Activated naive CD4-positive, alpha-beta T cell treated with anti-CD3 and anti-CD28 coated beads, Interleukin-2, amount 50 U/mL, for 24 hours (primary cell): ENCODE data around the gene B3GALNT2.

Experiments used
- H3K27ac Mint-ChIP-seq: one replicate; pipeline ENCODE4 v1.8.0; 2021; ENCODE audit warnings: mild to moderate bottlenecking, mixed read lengths
- H3K27me3 Mint-ChIP-seq: one replicate; pipeline ENCODE4 v1.8.0; 2021; ENCODE audit warnings: mixed read lengths
- H3K36me3 Mint-ChIP-seq: one replicate; pipeline ENCODE4 v1.8.0; 2021; ENCODE audit warnings: mixed read lengths
- H3K4me1 Mint-ChIP-seq: one replicate; pipeline ENCODE4 v1.8.0; 2021; ENCODE audit warnings: mixed read lengths
- H3K4me3 Mint-ChIP-seq: one replicate; pipeline ENCODE4 v1.8.0; 2021; ENCODE audit warnings: mild to moderate bottlenecking, mixed read lengths
- H3K9me3 Mint-ChIP-seq: one replicate; pipeline ENCODE4 v1.8.0; 2021; ENCODE audit warnings: mixed read lengths

B3GALNT2 gene

GRCh38 chr1:235513495-235514366, 9.5 kb upstream of the B3GALNT2 start:
- Mint-ChIP-seq H3K27ac (no peak overlapping the region), H3K36me3 (no peaks in the 10 kb centered on the region), H3K27me3 (no peaks in the 10 kb centered on the region)

GRCh38 chr1:235511470-235512240, 7.4 kb upstream of the B3GALNT2 start:
- Mint-ChIP-seq H3K4me3 (no peak overlapping the region), H3K27me3 (no peaks in the 10 kb centered on the region), H3K27ac (no peak overlapping the region), H3K36me3 (no peaks in the 10 kb centered on the region), H3K9me3 (no peaks in the 10 kb centered on the region), H3K4me1 (no peaks in the 10 kb centered on the region)

More at GRCh38 chr1:235513495-235514366, 9.5 kb upstream of the B3GALNT2 start:
- H3K4me1 Mint-ChIP-seq, result no peaks in the 10 kb centered on the region
- H3K9me3 Mint-ChIP-seq, result no peaks in the 10 kb centered on the region
- H3K4me3 Mint-ChIP-seq, result no peak overlapping the region

GRCh38 chr1:235510823-235511222, 6.6 kb upstream of the B3GALNT2 start:
- Mint-ChIP-seq H3K4me3 (no peak overlapping the region), H3K36me3 (no peaks in the 10 kb centered on the region), H3K9me3 (no peaks in the 10 kb centered on the region), H3K4me1 (peaks cover 6% of the 10 kb centered on the region), H3K27ac (no peak overlapping the region), H3K27me3 (no peaks in the 10 kb centered on the region)

GRCh38 chr1:235507623-235508022, 3.4 kb upstream of the B3GALNT2 start:
- Mint-ChIP-seq H3K36me3 (no peaks in the 10 kb centered on the region), H3K27me3 (no peaks in the 10 kb centered on the region), H3K4me3 (no peak overlapping the region), H3K9me3 (no peaks in the 10 kb centered on the region), H3K4me1 (peaks cover 16% of the 10 kb centered on the region), H3K27ac (no peak overlapping the region)

- no peaks in the 10 kb centered on the region for H3K9me3 Mint-ChIP-seq
- H3K27ac Mint-ChIP-seq, result peak overlapping the region; percentile 99
- peaks cover 21% of the 10 kb centered on the region for H3K4me1 Mint-ChIP-seq
- H3K36me3 Mint-ChIP-seq, result no peaks in the 10 kb centered on the region
- H3K27me3 Mint-ChIP-seq, result no peaks in the 10 kb centered on the region
- H3K4me3 Mint-ChIP-seq, result peak overlapping the region; percentile 99
Observed at GRCh38 chr1:235504494-235505222, 406 bp upstream of the B3GALNT2 start.

- Mint-ChIP-seq H3K27me3 (no peaks in the 10 kb centered on the region), H3K36me3 (no peaks in the 10 kb centered on the region), H3K4me1 (peaks cover 21% of the 10 kb centered on the region), H3K4me3 (peak overlapping the region; percentile 94), H3K27ac (peak overlapping the region; percentile 92), H3K9me3 (no peaks in the 10 kb centered on the region)
Observed at GRCh38 chr1:235503403-235504121, 690 bp downstream of the B3GALNT2 start.

GRCh38 chr1:235502601-235503402, 1.4 kb downstream of the B3GALNT2 start:
- H3K4me1 Mint-ChIP-seq, result peaks cover 21% of the 10 kb centered on the region
- no peaks in the 10 kb centered on the region for H3K9me3 Mint-ChIP-seq
- H3K4me3 Mint-ChIP-seq, result peak overlapping the region; percentile 94
- no peaks in the 10 kb centered on the region for H3K36me3 Mint-ChIP-seq
- H3K27me3 Mint-ChIP-seq, result no peaks in the 10 kb centered on the region
- H3K27ac Mint-ChIP-seq, result peak overlapping the region; percentile 92

GRCh38 chr1:235500971-235501540, 3.2 kb downstream of the B3GALNT2 start:
- Mint-ChIP-seq H3K4me3 (no peak overlapping the region), H3K27ac (peak overlapping the region; percentile 73), H3K27me3 (no peaks in the 10 kb centered on the region), H3K9me3 (no peaks in the 10 kb centered on the region), H3K36me3 (no peaks in the 10 kb centered on the region), H3K4me1 (peaks cover 16% of the 10 kb centered on the region)

- Mint-ChIP-seq H3K4me3 (no peak overlapping the region), H3K9me3 (no peaks in the 10 kb centered on the region), H3K36me3 (peaks cover 9% of the 10 kb centered on the region), H3K27me3 (no peaks in the 10 kb centered on the region), H3K4me1 (peaks cover 13% of the 10 kb centered on the region), H3K27ac (no peak overlapping the region)
Observed at GRCh38 chr1:235495551-235495950, 8.7 kb downstream of the B3GALNT2 start.

- Mint-ChIP-seq H3K4me3 (no peak overlapping the region), H3K9me3 (no peaks in the 10 kb centered on the region), H3K36me3 (peaks cover 9% of the 10 kb centered on the region), H3K27me3 (no peaks in the 10 kb centered on the region), H3K4me1 (peaks cover 13% of the 10 kb centered on the region), H3K27ac (no peak overlapping the region)
Observed at GRCh38 chr1:235495030-235495429, 9.2 kb downstream of the B3GALNT2 start.

GRCh38 chr1:235494531-235494930, 9.7 kb downstream of the B3GALNT2 start:
- Mint-ChIP-seq H3K9me3 (no peaks in the 10 kb centered on the region), H3K27ac (no peak overlapping the region), H3K36me3 (peaks cover 9% of the 10 kb centered on the region), H3K27me3 (no peaks in the 10 kb centered on the region), H3K4me1 (peaks cover 18% of the 10 kb centered on the region), H3K4me3 (no peak overlapping the region)

- Mint-ChIP-seq H3K9me3 (no peaks in the 10 kb centered on the region), H3K4me1 (peaks cover 22% of the 10 kb centered on the region), H3K36me3 (peaks cover 9% of the 10 kb centered on the region), H3K4me3 (no peak overlapping the region), H3K27me3 (no peaks in the 10 kb centered on the region), H3K27ac (no peak overlapping the region)
Observed at GRCh38 chr1:235491644-235492043, 12.6 kb downstream of the B3GALNT2 start.

- Mint-ChIP-seq H3K36me3 (peaks cover 20% of the 10 kb centered on the region), H3K9me3 (peaks cover 7% of the 10 kb centered on the region), H3K27ac (no peak overlapping the region), H3K4me1 (peaks cover 9% of the 10 kb centered on the region), H3K4me3 (no peak overlapping the region), H3K27me3 (no peaks in the 10 kb centered on the region)
Observed at GRCh38 chr1:235486321-235486720, 17.9 kb downstream of the B3GALNT2 start.

GRCh38 chr1:235485558-235485957, 18.7 kb downstream of the B3GALNT2 start:
- Mint-ChIP-seq H3K36me3 (peaks cover 24% of the 10 kb centered on the region), H3K27me3 (no peaks in the 10 kb centered on the region), H3K4me1 (peaks cover 9% of the 10 kb centered on the region), H3K4me3 (no peak overlapping the region), H3K9me3 (peaks cover 7% of the 10 kb centered on the region), H3K27ac (no peak overlapping the region)
